ENCODE results near the gene WDTC1.

- TF ChIP-seq CTCF (IDR thresholded peaks at IDR 0.05) (no peak), POLR2A (IDR thresholded peaks at IDR 0.05) (no peak), POLR2AphosphoS5 (IDR thresholded peaks at IDR 0.05) (no peak), EP300 (IDR thresholded peaks at IDR 0.05) (no peak)
These were observed 14.3 kb upstream of the WDTC1 start for GRCh38 chr1:27220096-27220495.

Data from gastroesophageal sphincter (tissue), 3 donors.